NT2/D1 (cell line): Measurements from ENCODE around the gene TPRX1.

Source experiments
- DNase-seq: peaks from one replicate; pipeline ENCODE4 v3.0.0-alpha.2; 2011; ENCODE audit warnings: low read depth, low spot score
- H3K27me3 ChIP-seq: 2 replicates; pipeline ENCODE4 v1.6.0; 2011; ENCODE audit warnings: mild to moderate bottlenecking; ENCODE audit not compliant: insufficient read length, insufficient read depth
- H3K36me3 ChIP-seq: 2 replicates; pipeline ENCODE4 v1.6.1; 2011; ENCODE audit warnings: mild to moderate bottlenecking, low read length, mixed read lengths; ENCODE audit not compliant: insufficient read depth, insufficient read length
- H3K4me1 ChIP-seq: 2 replicates; pipeline ENCODE4 v1.5.1; 2011; ENCODE audit not compliant: insufficient read depth, insufficient read length
- H3K4me3 ChIP-seq: 2 replicates; pipeline ENCODE4 v1.5.1; 2011; ENCODE audit warnings: low read depth; ENCODE audit not compliant: insufficient read length
- H3K9ac ChIP-seq: 2 replicates; pipeline ENCODE4 v1.6.0; 2011; ENCODE audit warnings: low read depth; ENCODE audit not compliant: insufficient read length
- H3K9me3 ChIP-seq: 2 replicates; pipeline ENCODE4 v1.5.1; 2011; ENCODE audit warnings: mild to moderate bottlenecking, low read length; ENCODE audit not compliant: insufficient read depth
- SUZ12 ChIP-seq: IDR thresholded peaks from 2 replicates; pipeline ENCODE4 v1.6.1; 2011; ENCODE audit not compliant: insufficient read length, insufficient read depth; ENCODE audit errors: extremely low read depth
- YY1 ChIP-seq: IDR thresholded peaks from 2 replicates; pipeline ENCODE4 v1.6.1; 2011; ENCODE audit not compliant: insufficient read length, insufficient read depth
- ZNF274 ChIP-seq: IDR thresholded peaks from 2 replicates; pipeline ENCODE4 v1.6.1; 2011; ENCODE audit warnings: mild to moderate bottlenecking, low read depth, low read length

Gene TPRX1

GRCh38 chr19:47757617-47758442 is 46.5 kb downstream of the TPRX1 start:
- Histone ChIP-seq H3K9me3 (no peaks in the 10 kb centered on the region), H3K9ac (no peak overlapping the region), H3K27me3 (no peaks in the 10 kb centered on the region), H3K4me3 (no peak overlapping the region), H3K4me1 (no peaks in the 10 kb centered on the region), H3K36me3 (peaks cover 70% of the 10 kb centered on the region)
- DNase-seq: no peak
- no peak for TF ChIP-seq ZNF274
- TF ChIP-seq YY1: no peak
- no peak for TF ChIP-seq SUZ12

- Histone ChIP-seq H3K36me3 (peaks cover 78% of the 10 kb centered on the region), H3K9ac (no peak overlapping the region), H3K4me1 (peaks cover 3% of the 10 kb centered on the region), H3K4me3 (no peak overlapping the region), H3K9me3 (no peaks in the 10 kb centered on the region), H3K27me3 (no peaks in the 10 kb centered on the region)
- TF ChIP-seq SUZ12 (no peak), YY1 (no peak), ZNF274 (no peak)
- no peak for DNase-seq
Measured at GRCh38 chr19:47756953-47757608, 47.3 kb downstream of the TPRX1 start.

- DNase-seq: no peak
- Histone ChIP-seq H3K27me3 (no peaks in the 10 kb centered on the region), H3K4me1 (peaks cover 3% of the 10 kb centered on the region), H3K9me3 (no peaks in the 10 kb centered on the region), H3K9ac (no peak overlapping the region), H3K4me3 (no peak overlapping the region), H3K36me3 (peaks cover 79% of the 10 kb centered on the region)
- TF ChIP-seq YY1: no peak
- TF ChIP-seq ZNF274: no peak
- no peak for TF ChIP-seq SUZ12
Measured at GRCh38 chr19:47756627-47756929, 47.8 kb downstream of the TPRX1 start.

- peaks cover 85% of the 10 kb centered on the region for H3K36me3 ChIP-seq
- TF ChIP-seq SUZ12 (no peak), ZNF274 (no peak), YY1 (no peak)
- no peak overlapping the region for H3K9ac ChIP-seq
- no peaks in the 10 kb centered on the region for H3K27me3 ChIP-seq
- no peak overlapping the region for H3K4me3 ChIP-seq
- no peaks in the 10 kb centered on the region for H3K9me3 ChIP-seq
- H3K4me1 ChIP-seq: peaks cover 3% of the 10 kb centered on the region
- DNase-seq: no peak
Measured at GRCh38 chr19:47755762-47756626, 48.4 kb downstream of the TPRX1 start.

GRCh38 chr19:47755065-47755761 is 49.1 kb downstream of the TPRX1 start:
- peaks cover 3% of the 10 kb centered on the region for H3K4me1 ChIP-seq
- peaks cover 87% of the 10 kb centered on the region for H3K36me3 ChIP-seq
- H3K9ac ChIP-seq: no peak overlapping the region

GRCh38 chr19:47754206-47755064 is 49.9 kb downstream of the TPRX1 start:
- Histone ChIP-seq H3K36me3 (peaks cover 94% of the 10 kb centered on the region), H3K27me3 (no peaks in the 10 kb centered on the region), H3K9me3 (no peaks in the 10 kb centered on the region), H3K4me1 (peaks cover 3% of the 10 kb centered on the region), H3K9ac (no peak overlapping the region), H3K4me3 (no peak overlapping the region)
- no peak for DNase-seq
- TF ChIP-seq ZNF274 (no peak), YY1 (no peak), SUZ12 (no peak)

More at GRCh38 chr19:47755065-47755761, 49.1 kb downstream of the TPRX1 start:
- TF ChIP-seq YY1: no peak
- no peak for TF ChIP-seq SUZ12
- no peak overlapping the region for H3K4me3 ChIP-seq
- no peaks in the 10 kb centered on the region for H3K9me3 ChIP-seq
- no peak for DNase-seq
- H3K27me3 ChIP-seq: no peaks in the 10 kb centered on the region
